GM18909 (cell line): ENCODE results near the gene USP9X.
"Not testable (repeated sequence)": the region's sequence is repeated elsewhere in the genome, so short reads cannot be mapped to it uniquely, and the experiment has no call there.

Experiments used
- ATAC-seq: cut with Tn5 transposase; IDR thresholded peaks from one replicate; pipeline ENCODE4 v1.9.1; 2021; ENCODE audit warnings: mild to moderate bottlenecking; ENCODE audit not compliant: unreplicated experiment, poor library complexity

Gene USP9X

DNA sequence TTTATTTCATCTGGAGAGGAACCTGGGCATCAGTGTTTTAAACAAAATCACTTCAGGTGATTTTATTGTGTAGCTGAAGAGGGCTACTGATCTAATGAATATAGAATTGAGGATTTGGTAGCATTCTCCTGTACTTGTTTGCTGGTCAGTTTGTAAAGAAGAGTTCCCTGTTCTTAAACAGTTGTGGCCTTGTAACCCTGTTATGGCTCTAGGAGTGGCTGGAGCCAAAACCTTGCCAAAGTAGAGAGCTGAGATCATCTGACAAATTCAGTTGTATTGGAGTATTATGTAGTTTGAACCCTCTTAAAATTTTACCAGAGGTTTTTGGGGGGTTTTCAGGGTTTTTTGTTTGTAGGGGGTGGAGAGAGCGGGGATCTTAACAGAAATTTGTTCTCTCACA lies 36.5 kb downstream of the USP9X start:
- no peak for ATAC-seq

DNA sequence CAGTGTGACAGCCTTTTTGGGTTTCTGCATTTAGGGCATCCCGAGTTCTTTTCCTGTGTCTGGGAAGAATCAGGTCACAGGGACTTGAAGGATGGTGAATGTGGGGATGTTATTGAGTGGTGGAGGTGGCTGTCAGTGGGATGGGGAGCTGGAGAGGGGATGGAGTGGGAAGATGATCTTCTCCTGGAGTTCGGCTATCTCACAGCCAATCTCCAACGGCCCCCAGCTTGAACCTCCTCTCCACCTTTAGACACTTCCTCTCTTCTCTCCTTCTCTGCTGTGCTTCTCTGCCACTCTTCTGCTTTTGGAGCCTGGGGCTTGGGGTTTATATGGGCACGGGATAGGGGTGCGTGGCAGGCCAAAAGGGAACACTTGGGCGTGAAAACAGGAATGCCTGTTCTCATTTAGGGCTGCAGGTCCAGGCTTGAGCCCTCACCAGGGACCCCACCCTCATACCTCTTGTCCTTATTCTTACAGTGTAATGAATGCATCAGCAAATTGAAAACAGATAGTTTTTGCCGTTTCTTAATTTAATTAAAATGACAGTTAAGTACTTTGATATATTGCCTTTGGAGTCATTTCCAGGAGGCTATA lies 37.5 kb downstream of the USP9X start:
- ATAC-seq, result no peak

DNA sequence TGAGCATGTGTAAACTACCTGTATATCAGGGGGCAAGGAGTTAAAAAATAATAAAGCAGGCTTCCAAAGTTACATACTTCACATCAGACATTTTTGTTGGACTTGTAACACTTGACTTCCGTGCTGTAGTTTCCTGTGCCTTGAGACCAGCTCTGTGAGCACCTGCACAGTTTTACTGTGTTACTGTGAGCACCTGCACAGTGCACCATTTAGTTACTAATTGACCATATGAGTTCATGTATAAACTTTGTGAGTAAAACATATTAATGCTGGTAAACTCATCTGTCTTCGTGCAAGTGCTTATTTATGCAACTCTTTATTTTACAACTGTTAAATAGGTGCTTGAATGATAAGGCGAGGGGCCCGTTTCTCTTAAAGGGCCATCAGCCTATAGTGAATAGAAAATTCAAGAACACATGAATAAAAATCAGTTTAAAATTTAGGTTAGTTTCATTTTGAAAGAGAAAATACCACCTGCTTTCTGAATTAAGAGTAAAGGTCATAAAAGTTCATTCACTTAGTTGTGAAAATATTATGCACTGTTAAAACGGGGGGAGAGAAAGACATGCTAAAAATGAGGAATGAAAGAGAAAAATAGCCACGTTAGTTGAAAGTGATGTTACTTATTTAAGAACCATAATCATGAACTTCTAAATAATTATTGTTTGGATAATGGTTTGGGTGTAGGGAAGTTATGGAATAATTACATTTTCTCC lies 42.4 kb downstream of the USP9X start:
- ATAC-seq, result peak; percentile 75

DNA sequence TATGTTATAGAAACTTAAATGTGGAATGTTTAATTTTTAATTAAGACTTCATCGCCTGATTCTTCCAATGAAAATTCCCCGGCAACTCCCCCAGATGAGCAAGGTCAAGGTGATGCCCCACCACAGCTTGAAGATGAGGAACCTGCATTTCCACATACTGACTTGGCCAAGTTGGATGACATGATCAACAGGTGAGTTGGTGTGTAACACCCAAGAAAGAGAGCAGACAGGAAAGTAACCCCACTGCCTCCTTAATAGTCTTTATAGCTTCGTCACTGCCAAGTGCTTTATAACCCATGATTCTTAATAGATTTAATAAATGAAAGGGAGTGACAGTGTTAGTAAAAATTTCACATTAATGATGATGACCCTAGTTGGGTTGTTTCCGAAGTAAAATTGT lies 43.7 kb downstream of the USP9X start:
- ATAC-seq, result no peak

DNA sequence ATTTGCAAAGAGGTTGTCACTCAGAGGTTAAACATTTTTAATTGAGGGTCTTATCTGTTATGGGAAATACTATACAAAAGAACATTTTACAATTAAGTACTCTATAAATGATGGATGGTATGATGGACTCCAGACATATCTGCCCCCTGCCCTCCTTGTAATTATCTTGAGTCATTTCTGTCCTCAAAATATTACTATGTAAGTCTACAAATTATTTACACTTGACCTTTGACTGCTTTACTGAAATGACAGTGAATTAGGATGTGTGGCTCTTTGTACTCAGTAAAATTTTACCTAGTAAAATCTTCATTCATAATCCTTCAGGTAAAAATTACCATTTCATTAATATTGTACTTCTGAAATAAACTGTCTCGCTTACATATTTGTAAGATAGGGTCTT lies 46.5 kb downstream of the USP9X start:
- ATAC-seq, result no peak

DNA sequence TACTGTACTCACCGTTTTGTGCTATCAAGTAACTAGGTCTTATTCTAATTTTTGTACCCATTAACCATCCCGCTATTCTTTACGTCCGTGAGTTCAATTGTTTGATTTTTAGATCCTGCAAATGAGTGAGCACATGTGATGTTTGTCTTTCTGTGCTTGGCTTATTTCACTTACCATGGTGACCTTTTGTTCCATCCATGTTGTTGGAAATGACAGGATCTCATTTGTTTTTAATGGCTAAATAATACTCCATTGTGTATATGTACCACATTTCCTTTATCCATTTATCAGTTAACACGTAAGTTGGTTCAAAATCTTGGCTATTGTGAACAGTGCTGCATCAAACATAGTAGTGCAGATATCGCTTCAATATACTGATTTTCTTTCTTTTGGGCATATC lies 48.3 kb downstream of the USP9X start:
- no peak for ATAC-seq

DNA sequence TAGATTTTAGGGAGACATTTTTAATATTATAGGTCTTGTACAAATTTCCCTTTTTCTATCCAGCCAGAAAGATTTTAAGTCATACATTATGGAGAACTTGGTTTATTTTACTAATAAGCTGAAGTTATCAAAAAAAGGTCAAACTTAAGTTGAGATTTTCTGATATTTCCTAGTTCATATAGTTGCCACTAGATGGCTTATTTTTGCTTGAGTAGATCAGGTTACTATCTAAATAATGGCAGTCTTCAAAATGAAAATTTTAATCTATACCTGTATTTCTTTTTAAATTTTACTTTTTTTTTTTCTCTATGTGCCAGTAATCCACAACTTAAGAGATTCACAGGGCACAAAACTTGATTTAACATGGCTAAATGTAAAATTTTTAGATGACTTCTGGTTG lies 52.3 kb downstream of the USP9X start:
- ATAC-seq, result no peak

DNA sequence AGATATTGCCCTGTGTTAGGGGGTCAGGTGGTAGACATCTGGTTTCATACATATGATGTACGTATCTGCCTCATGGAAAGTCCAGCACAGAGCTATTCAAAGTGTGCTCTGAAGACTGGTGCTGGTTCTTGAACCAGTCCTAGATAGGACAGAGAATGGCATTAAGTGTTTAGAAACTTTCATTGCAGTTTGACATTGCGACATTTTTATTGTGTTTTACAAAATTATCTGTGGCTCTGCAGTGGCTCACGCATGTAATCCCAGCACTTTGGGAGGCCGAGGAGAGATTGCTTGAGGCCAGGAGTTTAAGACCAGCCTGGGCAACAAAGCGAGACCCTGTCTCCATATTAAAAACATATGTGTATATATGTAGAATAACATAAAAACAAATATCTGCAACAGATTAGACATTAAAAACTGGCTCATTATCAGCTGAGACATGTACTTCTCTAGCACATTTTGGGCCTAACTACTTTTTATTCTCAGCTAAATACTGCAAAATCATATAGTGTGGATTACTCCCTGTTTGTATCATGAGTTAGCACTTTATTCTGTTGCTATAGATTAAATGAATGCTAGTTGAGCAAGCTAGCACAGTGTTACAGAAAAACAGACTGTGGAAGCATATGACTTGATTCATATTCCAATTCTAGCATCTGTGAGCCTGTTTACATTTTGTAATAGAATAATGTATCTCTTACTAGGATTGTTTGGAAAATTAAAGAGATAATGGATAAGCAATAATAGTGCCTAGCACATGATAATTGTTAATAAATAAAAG lies 57.1 kb downstream of the USP9X start:
- ATAC-seq, result no peak

DNA sequence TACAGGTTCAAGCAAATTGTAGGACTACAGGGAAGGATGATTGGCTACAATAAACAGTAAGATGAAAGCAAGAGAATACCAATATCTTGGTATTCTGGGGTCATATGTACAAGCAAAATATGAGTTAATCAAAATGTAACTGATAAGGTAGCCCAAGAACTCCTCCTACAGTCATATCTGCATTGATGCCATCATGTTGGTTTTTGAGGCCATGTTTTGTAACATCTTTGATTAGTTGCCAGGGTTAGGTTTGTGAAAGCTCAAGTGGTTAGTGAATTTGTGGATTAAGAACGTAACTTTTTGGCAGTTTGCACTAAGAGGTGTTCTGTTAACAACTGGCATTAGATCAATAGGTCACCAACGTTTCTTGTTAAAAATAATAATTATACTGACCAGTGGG lies 59.6 kb downstream of the USP9X start:
- ATAC-seq, result no peak

DNA sequence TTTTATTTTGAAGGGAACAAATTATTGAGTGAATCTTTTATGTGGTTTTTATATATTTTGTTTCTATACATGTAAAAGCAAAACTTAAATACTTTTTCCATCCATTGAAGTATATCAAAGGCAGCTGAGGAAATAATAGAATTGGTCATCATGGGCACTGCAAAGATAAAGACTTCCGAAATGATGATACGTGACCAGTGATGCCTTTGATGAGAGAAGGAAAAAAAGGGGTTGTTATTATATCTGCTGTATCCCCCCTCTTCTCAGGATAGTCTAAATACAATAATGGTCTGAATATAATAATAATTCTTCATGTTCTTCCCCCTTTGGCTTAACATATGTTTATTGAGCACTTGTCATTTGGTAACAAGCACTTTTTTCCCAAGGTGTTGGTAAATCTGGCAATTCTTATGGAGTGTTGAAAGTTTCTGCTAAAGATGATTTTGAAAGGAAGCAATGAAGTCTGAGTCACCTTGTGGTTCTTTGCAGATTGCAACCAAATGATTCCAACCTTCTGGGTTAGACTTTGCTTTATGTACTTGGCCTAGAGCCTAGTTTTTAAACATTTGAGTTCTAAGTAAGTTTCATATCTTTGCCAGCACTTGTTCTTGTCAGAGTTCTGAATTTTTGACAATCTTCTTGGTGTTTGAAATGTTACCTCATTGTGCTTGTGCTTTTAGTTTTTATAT lies 60.8 kb downstream of the USP9X start:
- no peak for ATAC-seq

DNA sequence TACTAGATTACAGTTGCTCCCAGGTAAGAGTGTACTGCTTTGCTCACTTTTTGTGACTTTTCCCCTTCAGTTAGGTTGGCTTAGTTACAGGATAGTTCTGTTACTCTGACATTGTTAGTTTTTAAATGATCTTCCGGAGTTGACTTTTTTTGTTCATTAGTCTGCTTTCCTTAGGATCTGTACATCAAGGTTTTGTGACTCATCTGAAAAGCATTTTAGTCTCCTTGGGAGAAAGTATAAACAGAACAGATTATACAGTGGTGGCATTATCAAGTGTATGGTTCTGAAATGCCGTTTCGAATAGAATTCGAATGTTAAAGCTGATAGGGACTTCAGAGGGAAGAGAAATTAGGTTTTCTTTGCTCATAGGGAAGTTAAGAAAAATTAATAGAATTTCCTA lies 63.3 kb downstream of the USP9X start:
- no peak for ATAC-seq

DNA sequence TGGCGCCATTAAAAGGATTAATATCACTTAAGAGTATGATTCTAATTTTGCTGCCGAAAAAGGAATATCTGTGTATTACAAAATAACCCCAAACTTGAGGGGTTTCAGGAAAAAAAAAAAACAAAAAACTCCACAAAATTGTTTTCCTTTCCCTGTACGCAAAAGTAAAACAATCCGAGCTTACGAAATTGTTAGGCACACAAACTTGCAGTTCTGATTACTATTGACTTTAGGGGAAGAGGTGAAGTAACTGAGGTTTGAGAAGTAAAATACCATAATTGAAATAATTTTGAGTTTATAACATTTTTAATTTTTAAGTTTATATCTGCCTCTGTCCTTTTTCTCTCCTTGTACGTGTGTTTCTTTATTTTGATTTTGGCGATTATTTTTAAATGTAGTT lies 64.8 kb downstream of the USP9X start:
- no peak for ATAC-seq

DNA sequence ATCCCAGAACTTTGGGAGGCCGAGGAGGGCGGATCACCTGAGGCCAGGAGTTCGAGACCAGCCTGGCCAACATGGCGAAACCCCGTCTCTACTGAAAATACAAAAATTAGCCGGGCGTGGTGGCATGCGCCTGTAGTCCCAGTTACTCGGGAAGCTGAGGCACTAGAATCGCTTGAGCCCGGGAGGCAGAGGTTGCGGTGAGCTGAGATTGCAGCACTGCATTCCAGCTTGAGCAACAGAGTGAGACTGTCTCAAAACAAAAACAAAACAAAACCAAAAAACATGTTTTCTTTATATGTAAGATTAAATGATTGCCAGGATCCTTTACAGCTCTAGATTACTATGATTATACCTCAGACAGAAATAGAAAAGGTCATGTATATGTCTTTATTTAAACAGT lies 66.5 kb downstream of the USP9X start:
- ATAC-seq, result not testable (repeated sequence)

DNA sequence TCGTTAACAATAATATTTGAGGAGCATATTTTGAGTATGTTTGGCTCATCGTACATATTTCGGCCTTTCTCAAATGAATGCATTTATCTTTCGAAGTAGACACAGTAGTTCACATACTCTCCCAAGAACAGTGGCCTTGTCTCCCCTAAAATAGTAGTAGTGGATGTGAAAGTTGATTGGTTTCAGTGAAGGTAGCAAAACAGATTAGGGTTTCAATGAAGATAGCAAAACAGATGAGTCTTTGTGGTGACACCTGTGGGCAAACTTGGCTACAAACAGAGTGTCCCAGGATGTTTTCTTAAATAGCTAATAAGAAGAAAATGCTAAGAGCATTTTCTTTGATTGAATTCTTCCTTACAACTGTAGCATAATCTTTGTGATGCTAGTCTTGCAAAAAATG lies 67.0 kb downstream of the USP9X start:
- ATAC-seq, result no peak

DNA sequence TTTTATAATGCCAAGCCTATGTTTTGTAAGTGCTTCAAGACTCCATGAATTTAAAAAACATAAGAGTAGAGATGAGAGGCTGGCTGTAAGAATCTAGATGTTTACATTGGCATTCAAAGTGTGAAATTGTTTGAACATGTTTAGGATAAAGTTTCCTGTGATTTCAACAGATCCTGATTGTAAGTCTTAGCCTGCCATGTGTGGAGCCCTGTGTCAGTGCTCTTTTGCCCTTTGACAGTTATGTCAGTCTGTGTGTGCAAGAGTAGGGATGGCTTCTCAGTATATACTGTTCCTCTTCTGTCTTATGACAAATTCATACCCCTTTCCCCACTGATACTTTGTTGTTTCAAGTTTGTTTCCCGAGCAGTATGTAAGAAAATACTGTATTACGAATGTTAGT lies 68.2 kb downstream of the USP9X start:
- no peak for ATAC-seq

DNA sequence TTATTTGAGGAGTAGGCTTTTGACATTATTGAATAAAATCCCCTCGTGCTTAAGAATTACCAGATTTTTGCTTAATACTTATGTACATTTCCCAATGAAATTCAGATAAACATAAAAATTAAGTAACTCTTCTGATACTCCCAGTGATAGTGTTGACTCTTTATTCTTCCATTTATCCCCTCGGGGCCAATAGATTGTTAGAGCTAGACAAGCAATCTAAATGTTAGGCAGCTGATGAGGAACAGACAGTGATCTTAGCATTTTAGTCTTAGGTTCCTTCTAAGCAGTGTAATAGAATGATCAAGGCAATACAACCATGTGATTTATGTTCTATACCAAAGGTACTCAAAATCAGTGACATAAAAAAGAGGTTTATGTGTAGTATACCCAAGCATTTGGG lies 68.7 kb downstream of the USP9X start:
- no peak for ATAC-seq

DNA sequence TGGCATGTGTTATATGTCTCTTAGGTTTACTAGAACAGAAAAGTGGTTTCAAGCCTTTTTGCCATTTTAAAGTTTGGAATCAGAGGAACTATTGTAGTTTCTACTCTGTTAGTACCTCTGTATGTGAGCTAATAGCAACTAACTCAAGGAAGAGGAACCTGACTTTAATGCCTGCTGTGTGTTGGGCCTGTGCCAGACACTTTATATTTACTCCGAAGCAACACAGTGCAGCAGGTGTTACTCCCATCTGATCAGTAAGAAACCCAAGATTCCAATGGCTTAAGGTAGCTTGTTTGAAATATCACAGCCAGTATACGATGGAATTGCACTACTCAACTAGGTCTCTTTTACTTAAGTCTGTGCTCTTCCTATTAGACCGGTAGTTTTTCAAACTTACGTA lies 79.2 kb downstream of the USP9X start:
- no peak for ATAC-seq

DNA sequence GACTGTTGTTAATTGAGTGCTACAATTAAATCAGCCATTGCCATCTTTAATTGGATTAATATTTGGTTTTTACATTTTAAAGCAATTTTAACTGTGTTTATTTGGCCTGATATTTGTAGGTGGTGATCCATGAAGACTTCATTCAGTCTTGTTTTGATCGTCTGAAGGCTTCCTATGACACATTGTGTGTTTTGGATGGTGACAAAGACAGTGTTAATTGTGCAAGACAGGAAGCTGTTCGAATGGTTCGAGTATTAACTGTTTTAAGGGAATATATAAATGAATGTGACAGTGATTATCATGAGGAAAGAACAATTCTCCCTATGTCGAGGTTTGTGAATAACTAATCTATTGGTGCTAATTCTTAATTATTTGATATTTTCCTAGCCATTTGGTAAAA lies 82.6 kb downstream of the USP9X start:
- no peak for ATAC-seq

DNA sequence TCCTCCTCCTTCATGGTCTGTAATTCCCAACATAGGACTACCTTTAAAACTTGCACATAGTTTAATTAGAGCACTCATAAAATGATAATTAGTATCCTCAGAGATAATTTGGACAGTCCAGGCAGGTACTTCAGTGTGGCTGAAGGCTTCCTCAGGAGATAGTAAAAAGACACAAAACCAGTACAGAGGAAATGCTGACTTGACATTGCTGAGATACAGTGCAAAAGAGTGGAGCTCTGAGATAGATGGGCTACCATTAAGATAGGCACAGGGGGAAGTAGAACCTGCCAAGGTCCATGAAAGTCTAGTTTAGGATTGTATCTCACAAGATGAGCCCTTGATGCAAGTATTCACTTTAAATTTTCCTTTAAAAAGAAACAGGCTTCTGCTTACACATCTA lies 91.0 kb downstream of the USP9X start:
- no peak for ATAC-seq

DNA sequence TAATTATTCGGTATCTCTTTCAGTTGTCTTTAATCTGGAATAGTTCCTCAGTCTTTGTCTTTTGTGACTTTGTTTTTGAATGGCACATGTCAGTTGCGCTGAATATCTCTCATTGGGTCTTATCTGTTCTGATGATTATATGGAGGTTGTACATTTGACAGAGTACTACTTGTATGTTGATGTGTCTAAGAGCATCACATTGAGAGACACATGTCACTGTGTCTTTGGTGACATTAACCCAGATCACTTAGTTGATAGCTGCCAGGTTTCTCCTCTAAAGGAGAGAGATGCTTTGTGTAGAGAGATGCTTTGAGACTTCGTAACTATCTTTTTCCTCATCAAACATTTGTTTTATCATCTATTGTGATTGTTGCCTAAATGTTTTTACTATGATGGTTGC lies 92.1 kb downstream of the USP9X start:
- no peak for ATAC-seq

DNA sequence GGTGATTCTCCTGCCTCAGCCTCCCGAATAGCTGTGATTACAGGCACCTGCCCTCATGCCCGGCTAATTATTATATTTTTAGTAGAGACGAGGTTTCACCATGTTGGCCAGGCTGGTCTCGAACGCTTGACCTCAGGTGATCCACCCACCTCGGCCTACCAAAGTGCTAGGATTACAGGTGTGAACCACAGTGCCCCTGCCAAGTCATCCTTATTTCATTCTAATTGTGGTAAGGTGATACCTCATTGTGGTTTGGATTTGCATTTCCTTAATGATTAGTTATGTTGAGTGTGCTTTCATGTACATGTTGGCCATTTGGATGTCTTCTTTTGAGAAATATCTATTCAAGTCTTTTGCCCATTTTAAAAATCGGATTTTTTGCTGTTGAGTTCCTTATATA lies 93.0 kb downstream of the USP9X start:
- peak; percentile 48 for ATAC-seq
